ENCODE measurements around the gene CDKN1C.

- TF ChIP-seq POLR2AphosphoS5 (IDR thresholded peaks at IDR 0.05), result no peak
- TF ChIP-seq, protein P1, sequence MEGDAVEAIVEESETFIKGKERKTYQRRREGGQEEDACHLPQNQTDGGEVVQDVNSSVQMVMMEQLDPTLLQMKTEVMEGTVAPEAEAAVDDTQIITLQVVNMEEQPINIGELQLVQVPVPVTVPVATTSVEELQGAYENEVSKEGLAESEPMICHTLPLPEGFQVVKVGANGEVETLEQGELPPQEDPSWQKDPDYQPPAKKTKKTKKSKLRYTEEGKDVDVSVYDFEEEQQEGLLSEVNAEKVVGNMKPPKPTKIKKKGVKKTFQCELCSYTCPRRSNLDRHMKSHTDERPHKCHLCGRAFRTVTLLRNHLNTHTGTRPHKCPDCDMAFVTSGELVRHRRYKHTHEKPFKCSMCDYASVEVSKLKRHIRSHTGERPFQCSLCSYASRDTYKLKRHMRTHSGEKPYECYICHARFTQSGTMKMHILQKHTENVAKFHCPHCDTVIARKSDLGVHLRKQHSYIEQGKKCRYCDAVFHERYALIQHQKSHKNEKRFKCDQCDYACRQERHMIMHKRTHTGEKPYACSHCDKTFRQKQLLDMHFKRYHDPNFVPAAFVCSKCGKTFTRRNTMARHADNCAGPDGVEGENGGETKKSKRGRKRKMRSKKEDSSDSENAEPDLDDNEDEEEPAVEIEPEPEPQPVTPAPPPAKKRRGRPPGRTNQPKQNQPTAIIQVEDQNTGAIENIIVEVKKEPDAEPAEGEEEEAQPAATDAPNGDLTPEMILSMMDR (IDR thresholded peaks at IDR 0.05), result no peak
- TF ChIP-seq POLR2A (IDR thresholded peaks at IDR 0.05), result no peak
- no peak for TF ChIP-seq EP300 (IDR thresholded peaks at IDR 0.05)
Measured at GRCh38 chr11:2891326-2892214, 6.0 kb upstream of the CDKN1C start.
